ENCODE measurements around the gene TMEM176A. TPM values are rescaled to one million over a fixed set of nuclear protein-coding genes. Genes with fewer than 3 reads are reported as not detected.

TMEM176A gene
- total RNA-seq, 2 donors from 2014 or later = 56.3 to 102 TPM

DNA sequence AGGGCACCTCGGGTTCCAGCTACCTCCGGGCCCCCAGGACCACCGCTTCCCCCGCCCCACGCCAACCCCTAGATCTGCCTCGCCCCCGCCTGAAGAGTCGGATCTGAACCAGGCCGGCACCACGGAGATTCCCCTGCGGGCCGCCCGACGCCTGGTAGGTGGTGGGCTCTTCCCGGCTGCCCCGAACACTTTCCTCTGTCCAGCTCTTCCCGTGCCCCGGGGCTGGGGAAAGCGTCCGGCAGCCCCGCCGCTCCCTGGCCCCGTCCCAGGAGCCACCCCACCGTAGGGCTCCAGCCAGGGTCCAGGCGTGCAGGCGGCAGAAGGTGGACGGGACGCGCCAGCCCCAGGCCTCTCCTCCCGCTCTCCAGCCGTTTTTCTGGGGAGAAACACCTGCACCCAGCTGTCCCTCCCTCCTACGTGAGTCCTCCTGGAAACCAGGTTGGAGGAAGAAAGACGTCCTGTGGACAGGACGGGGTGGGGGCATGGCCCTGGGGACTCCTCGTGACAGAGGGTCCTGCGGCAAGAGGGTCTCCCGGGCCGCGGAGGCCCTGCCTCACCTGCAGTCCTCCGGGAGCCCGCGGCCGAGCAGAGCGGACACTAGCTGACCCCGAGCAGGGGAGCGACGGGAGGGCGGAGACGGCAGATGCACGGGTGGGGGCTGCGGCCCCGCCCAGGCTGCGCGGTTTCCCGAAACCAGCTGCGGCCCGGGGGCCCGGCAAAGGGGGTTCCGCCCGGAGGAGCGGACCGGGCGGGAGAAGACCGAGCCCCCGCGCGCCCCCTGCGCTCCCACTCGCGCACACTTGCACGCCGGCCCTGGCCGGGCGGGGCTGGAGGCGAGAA lies 608 bp upstream of the TMEM176A start, which contains the start of gene TMEM176B:
TSS of gene TMEM176B (minus strand) at position 624 of the 840 bp plus-strand sequence. CDS start 3,795 bp downstream, outside the sequence.
- H3K4me1 ChIP-seq = peaks cover 0 to 30% of the 10 kb centered on the region in 2 donors
- H3K4me3 ChIP-seq = peak within 1 kb of the TSS; percentile 69 to 74
- DNase-seq (ENCODE audit: low spot score) = no peak
- H3K27me3 ChIP-seq = no peaks in the 10 kb centered on the region
- peak within 1 kb of the TSS; percentile 79 for H3K27ac ChIP-seq
- H3K9me3 ChIP-seq = no peaks in the 10 kb centered on the region
- TF ChIP-seq, protein P1, sequence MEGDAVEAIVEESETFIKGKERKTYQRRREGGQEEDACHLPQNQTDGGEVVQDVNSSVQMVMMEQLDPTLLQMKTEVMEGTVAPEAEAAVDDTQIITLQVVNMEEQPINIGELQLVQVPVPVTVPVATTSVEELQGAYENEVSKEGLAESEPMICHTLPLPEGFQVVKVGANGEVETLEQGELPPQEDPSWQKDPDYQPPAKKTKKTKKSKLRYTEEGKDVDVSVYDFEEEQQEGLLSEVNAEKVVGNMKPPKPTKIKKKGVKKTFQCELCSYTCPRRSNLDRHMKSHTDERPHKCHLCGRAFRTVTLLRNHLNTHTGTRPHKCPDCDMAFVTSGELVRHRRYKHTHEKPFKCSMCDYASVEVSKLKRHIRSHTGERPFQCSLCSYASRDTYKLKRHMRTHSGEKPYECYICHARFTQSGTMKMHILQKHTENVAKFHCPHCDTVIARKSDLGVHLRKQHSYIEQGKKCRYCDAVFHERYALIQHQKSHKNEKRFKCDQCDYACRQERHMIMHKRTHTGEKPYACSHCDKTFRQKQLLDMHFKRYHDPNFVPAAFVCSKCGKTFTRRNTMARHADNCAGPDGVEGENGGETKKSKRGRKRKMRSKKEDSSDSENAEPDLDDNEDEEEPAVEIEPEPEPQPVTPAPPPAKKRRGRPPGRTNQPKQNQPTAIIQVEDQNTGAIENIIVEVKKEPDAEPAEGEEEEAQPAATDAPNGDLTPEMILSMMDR (IDR thresholded peaks at IDR 0.05) = no peak
- H3K36me3 ChIP-seq = peaks cover 15% of the 10 kb centered on the region

GRCh38 chr7:150801242-150801945 lies 825 bp downstream of the TMEM176A start:
- peak; percentile 51 for DNase-seq (ENCODE audit: low spot score)
- Histone ChIP-seq H3K4me3 (peak overlapping the region; percentile 69 to 74), H3K4me1 (peaks cover 0 to 27% of the 10 kb centered on the region in 2 donors), H3K27ac (peak overlapping the region; percentile 79), H3K36me3 (peaks cover 25% of the 10 kb centered on the region), H3K27me3 (no peaks in the 10 kb centered on the region), H3K9me3 (peaks cover 6 to 8% of the 10 kb centered on the region in 2 donors)
- TF ChIP-seq, protein P1 (IDR thresholded peaks at IDR 0.05) = no peak

GRCh38 chr7:150801946-150802771 lies 1.6 kb downstream of the TMEM176A start:
- DNase-seq (ENCODE audit: low spot score) = peak; percentile 56
- H3K27me3 ChIP-seq = no peaks in the 10 kb centered on the region
- TF ChIP-seq, protein P1 (IDR thresholded peaks at IDR 0.05) = no peak
- H3K4me1 ChIP-seq = peaks cover 0 to 22% of the 10 kb centered on the region in 2 donors
- peaks cover 6 to 15% of the 10 kb centered on the region in 2 donors for H3K9me3 ChIP-seq
- peak overlapping the region; percentile 79 for H3K27ac ChIP-seq
- peak overlapping the region in 1 of 2 donors; percentile 74 for H3K4me3 ChIP-seq
- peaks cover 25% of the 10 kb centered on the region for H3K36me3 ChIP-seq

DNA sequence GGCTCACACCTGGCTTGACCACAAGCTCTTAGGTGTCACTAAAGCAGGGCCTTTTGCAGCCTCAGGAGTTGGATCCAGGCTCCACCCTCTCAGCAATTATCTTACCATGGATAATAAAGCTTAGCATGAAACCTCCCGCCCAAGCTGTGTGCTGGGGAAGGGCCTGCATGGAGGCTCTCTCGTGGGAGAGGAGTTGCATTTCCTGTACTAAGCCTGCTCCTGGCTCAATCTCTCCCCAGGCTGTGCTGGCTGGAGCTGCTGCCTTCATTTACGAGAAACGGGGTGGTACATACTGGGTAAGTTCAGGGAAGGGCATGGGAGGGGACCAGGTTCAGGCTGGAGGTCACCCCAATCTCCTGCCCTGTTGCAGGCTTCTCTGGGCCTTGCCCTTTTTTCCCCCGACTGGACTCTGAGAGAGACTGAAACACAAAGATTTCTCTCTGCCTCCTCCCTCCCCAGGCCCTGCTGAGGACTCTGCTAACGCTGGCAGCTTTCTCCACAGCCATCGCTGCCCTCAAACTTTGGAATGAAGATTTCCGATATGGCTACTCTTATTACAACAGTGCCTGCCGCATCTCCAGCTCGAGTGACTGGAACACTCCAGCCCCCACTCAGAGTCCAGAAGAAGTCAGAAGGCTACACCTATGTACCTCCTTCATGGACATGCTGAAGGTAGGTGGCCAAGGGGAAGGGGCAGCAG lies 2.7 kb downstream of the TMEM176A start:
- Histone ChIP-seq H3K36me3 (peaks cover 25% of the 10 kb centered on the region), H3K27ac (no peak overlapping the region), H3K4me1 (peaks cover 0 to 22% of the 10 kb centered on the region in 2 donors), H3K27me3 (no peaks in the 10 kb centered on the region), H3K9me3 (peaks cover 6 to 15% of the 10 kb centered on the region in 2 donors), H3K4me3 (no peak overlapping the region)
- TF ChIP-seq, protein P1 (IDR thresholded peaks at IDR 0.05) = no peak
- peak; percentile 53 for DNase-seq (ENCODE audit: low spot score)

- no peak for DNase-seq (ENCODE audit: low spot score)
- H3K4me1 ChIP-seq = peaks cover 0 to 22% of the 10 kb centered on the region in 2 donors
- H3K4me3 ChIP-seq = no peak overlapping the region
- no peak overlapping the region for H3K27ac ChIP-seq
- TF ChIP-seq, protein P1 (IDR thresholded peaks at IDR 0.05) = no peak
- no peaks in the 10 kb centered on the region for H3K27me3 ChIP-seq
- peaks cover 6 to 15% of the 10 kb centered on the region in 2 donors for H3K9me3 ChIP-seq
- peaks cover 25% of the 10 kb centered on the region for H3K36me3 ChIP-seq
These were observed 4.2 kb downstream of the TMEM176A start for GRCh38 chr7:150804802-150805201.

Data from right atrium auricular region (tissue), 2 donors.